Loucy (cell line): ENCODE data around the gene GSE1.

Experiments used
- H2AFZ ChIP-seq: fragments of 200-600 bp; sonication (generic); 2 replicates; pipeline ENCODE4 v1.6.0; 2016; ENCODE audit warnings: antibody characterized with exemption, mild to moderate bottlenecking, low read length, moderate library complexity
- H3F3A ChIP-seq: fragments of 200-600 bp; 2 replicates; pipeline ENCODE4 v1.6.0; 2016; ENCODE audit warnings: antibody characterized with exemption, low read depth, mild to moderate bottlenecking
- H3K27me3 ChIP-seq: fragments of 200-600 bp; sonication (generic); 2 replicates; pipeline ENCODE4 v1.6.1; 2014; ENCODE audit warnings: low read length, mild to moderate bottlenecking; ENCODE audit not compliant: insufficient read depth, poor library complexity, severe bottlenecking
- H3K36me3 ChIP-seq: fragments of 200-600 bp; sonication (generic); 2 replicates; pipeline ENCODE4 v1.6.1; 2016; ENCODE audit warnings: low read length; ENCODE audit not compliant: insufficient read depth
- H3K4me1 ChIP-seq: fragments of 200-600 bp; sonication (generic); 2 replicates; pipeline ENCODE4 v1.5.1; 2014; ENCODE audit warnings: low read length, mild to moderate bottlenecking; ENCODE audit not compliant: insufficient read depth, poor library complexity, severe bottlenecking
- H3K4me2 ChIP-seq: fragments of 200-600 bp; sonication (generic); 2 replicates; pipeline ENCODE4 v1.6.0; 2014; ENCODE audit warnings: antibody characterized with exemption, low read length, low read depth, mild to moderate bottlenecking; ENCODE audit not compliant: poor library complexity, severe bottlenecking
- H3K4me3 ChIP-seq: fragments of 200-600 bp; sonication (generic); 2 replicates; pipeline ENCODE4 v1.5.1; 2014; ENCODE audit warnings: low read length, mild to moderate bottlenecking, mixed read lengths; ENCODE audit not compliant: poor library complexity, severe bottlenecking
- H3K79me2 ChIP-seq: fragments of 200-600 bp; sonication (generic); 2 replicates; pipeline ENCODE4 v1.6.1; 2014; ENCODE audit warnings: low read length; ENCODE audit not compliant: insufficient read depth
- H3K9ac ChIP-seq: fragments of 200-600 bp; sonication (generic); 2 replicates; pipeline ENCODE4 v1.6.0; 2014; ENCODE audit warnings: mild to moderate bottlenecking, low read depth, low read length, moderate library complexity; ENCODE audit not compliant: poor library complexity, severe bottlenecking
- H3K9me2 ChIP-seq: fragments of 200-600 bp; sonication (generic); replicated peaks from 2 replicates; pipeline ENCODE4 v1.6.1; 2016; ENCODE audit warnings: low read depth, low read length, mixed read lengths
- H3K9me3 ChIP-seq: fragments of 200-600 bp; sonication (generic); 2 replicates; pipeline ENCODE4 v1.6.1; 2014; ENCODE audit warnings: mild to moderate bottlenecking, antibody characterized with exemption, low read length, low read depth; ENCODE audit not compliant: insufficient read depth
- H4K20me1 ChIP-seq: fragments of 200-600 bp; sonication (generic); 2 replicates; pipeline ENCODE4 v1.6.0; 2014; ENCODE audit warnings: antibody characterized with exemption, low read length, mild to moderate bottlenecking; ENCODE audit not compliant: insufficient read depth, poor library complexity, severe bottlenecking
- CTCF ChIP-seq: fragments of 200-600 bp; sonication (generic); conservative IDR thresholded peaks from 2 replicates; pipeline ENCODE4 v1.5.1; 2014; ENCODE audit warnings: mild to moderate bottlenecking, antibody characterized with exemption, low read length
- EZH2phosphoT487 ChIP-seq: fragments of 200-600 bp; IDR thresholded peaks from 2 replicates; pipeline ENCODE4 v1.6.1; 2018; ENCODE audit warnings: antibody characterized with exemption, mild to moderate bottlenecking, moderate library complexity, borderline replicate concordance

Gene GSE1

DNA sequence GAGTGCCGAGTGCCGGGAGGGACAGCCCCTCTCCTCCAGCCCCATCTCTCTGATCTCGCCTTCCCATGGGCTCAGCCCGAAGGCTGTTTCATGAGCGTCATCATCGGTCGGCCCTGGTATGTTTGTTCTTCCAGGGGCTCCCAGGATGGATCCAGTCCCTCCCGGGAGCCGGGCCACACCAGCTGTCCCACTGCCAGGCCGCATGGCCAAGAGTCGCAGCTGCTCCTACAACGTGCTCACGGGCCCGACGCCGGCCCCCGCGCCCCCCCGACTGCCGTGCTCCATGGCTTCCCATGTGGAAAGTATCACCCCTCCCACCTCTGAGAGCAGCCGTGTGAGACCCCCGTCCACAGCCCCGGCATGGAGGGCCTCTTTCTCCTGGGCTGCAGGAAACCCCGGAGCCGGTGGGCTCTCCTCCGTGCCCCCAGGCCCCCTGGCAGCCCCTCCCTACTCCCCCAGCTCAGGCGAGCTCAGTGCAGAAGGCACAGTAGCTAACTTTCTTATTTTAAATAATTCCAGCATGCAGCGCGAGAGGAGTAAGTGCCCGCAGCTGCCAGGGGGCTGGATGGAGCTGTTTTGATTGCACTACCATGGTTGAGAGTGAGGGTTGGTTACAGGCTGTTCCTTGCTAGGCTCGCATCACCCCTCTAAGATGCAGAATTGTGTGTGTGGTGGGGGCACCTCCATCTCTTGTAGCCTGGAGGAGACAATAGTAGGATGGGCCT is 26.6 kb upstream of the GSE1 start:
- Histone ChIP-seq H2AFZ (no peak overlapping the region), H3K9me2 (no peaks in the 10 kb centered on the region), H3K36me3 (peaks cover 55% of the 10 kb centered on the region; the same call in 1 of the 2 replicates), H3K4me1 (peaks cover 10% of the 10 kb centered on the region), H3K27me3 (no peaks in the 10 kb centered on the region), H3K79me2 (peaks cover 100% of the 10 kb centered on the region), H3K9me3 (no peaks in the 10 kb centered on the region), H3F3A (no peaks in the 10 kb centered on the region), H3K9ac (no peak overlapping the region), H3K4me2 (no peak overlapping the region), H4K20me1 (peaks cover 99% of the 10 kb centered on the region), H3K4me3 (no peak overlapping the region)
- TF ChIP-seq EZH2phosphoT487 (no peak), CTCF (no peak)

DNA sequence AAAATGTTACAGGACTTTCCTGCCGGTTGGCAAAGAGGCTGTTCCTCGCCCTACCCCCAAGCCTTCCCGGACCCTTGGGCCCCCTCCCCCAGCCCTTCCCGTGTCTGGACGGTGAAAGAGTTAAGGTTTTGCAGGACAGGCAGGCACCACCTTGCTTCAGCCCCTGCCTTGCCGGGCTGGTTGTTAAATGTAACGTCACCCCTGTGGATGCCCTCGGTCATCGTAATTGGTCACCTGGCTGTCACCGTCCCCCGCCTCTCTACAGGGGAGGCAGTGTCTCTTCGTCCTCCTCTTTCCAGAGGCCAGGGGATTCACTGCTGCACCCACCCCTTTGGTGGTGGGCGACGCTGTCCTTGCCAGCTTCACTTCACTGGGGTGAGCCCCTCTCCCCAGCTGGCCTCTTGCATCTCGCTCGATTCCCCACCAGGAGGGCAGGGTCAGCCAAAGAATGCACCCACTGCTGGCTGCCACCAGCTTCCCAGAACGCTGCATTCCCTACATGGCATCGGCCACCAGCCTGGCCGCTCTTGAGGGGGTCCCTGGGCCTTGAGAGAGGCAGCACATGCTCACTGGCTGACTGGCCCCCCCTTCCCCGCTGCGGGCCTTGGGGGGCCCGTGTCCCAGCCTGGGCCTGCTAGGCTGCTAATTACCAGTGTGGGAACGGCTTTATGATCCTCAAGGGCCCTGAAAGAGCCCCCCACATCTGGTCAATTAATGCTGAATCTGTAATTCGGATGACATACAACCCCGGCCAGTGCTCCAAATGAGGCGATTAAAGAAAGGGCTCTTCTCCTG is 25.2 kb upstream of the GSE1 start:
- Histone ChIP-seq H3K4me1 (peaks cover 9% of the 10 kb centered on the region), H3K79me2 (peaks cover 100% of the 10 kb centered on the region)

More for the DNA sequence above, 25.2 kb upstream of the GSE1 start:
- peaks cover 51% of the 10 kb centered on the region; the same call in 1 of the 2 replicates for H3K36me3 ChIP-seq
- H3K4me2 ChIP-seq = no peak overlapping the region
- TF ChIP-seq CTCF (no peak), EZH2phosphoT487 (no peak)
- no peaks in the 10 kb centered on the region for H3K27me3 ChIP-seq
- no peaks in the 10 kb centered on the region for H3F3A ChIP-seq
- H4K20me1 ChIP-seq = peaks cover 98% of the 10 kb centered on the region
- no peaks in the 10 kb centered on the region for H3K9me3 ChIP-seq
- H2AFZ ChIP-seq = no peak overlapping the region
- H3K9ac ChIP-seq = no peak overlapping the region
- H3K9me2 ChIP-seq = no peaks in the 10 kb centered on the region
- H3K4me3 ChIP-seq = no peak overlapping the region
